HuH-7 (cell line): Measurements from ENCODE around the gene FBXL4.

Source experiments
- DNase-seq: peaks from one replicate; pipeline ENCODE4 v3.0.0; 2011; ENCODE audit warnings: low spot score

The FBXL4 gene

DNA sequence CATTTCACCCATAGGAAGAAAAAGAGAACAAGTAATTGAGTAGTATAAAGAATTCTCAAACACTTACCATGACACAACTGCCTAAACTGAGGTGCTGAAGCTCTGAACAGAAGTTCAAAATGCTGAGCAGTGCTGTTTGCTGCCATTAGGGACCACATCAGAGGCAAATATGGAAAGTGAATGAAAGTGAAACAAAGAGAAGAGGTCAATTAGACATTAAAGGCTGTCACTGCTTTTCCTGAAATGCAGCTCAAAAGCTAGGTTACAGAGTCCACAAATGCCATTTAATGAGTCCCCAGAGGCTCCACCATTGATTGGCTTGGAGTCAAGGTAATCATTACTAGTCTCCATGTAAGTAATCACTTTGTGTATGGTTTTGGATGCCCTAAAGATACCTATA, 67.3 kb downstream of the FBXL4 start:
- DNase-seq, result peak; percentile 6

DNA sequence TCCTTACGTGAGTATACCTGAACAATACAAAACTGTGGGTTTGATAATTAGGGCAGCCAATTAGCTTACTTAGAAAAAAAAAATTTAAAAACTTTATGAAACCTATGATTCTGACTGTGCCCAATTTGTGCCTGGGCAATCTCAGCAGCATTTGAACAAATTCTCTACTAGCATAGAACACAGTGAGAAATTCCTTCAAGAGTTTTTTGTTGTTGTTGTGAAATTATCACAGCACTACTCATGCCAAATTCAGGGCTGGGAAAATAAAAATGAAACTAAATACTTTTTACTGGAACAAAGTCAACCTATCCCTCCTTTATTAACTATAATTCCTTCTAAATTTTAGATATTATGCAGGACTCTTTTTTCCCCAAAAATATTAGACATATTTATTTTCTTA, 70.5 kb downstream of the FBXL4 start:
- no peak for DNase-seq

DNA sequence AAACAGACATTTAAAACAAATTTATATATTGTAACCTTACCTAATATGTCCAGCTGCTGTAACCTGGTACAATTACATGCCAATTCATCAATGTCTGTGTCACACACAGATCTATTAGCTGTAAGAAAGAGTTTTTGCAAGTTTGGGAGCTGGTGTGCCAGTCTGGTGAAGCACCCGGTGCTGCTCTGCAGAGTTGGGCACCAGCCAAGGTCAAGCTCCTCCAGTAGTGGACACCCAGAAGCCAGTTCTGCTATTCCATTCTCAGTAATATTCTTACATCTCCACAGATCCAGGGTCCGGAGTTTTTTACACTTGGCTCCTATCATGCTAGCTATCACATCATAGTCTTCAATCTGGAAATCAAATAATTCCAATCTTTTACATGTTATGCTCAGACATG, 72.4 kb downstream of the FBXL4 start:
- no peak for DNase-seq

DNA sequence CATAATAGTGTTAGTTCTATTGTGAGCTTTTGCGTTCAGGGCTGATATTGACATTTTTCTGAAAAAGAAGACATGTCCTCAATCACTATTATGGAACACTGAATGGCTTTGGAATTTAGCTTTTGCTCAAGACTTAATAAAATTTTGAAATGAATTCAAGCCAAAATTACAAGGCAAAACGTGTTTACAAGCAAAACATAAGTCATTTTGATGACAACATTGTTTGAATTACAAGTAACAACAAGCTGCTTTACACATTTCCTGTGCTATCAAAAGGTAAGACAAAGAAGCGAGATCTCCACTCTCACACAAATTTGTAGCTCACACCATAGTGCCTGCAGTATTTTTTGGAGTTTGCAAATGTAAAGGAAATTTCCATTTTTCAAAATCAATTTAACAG, 75.9 kb downstream of the FBXL4 start:
- no peak for DNase-seq

DNA sequence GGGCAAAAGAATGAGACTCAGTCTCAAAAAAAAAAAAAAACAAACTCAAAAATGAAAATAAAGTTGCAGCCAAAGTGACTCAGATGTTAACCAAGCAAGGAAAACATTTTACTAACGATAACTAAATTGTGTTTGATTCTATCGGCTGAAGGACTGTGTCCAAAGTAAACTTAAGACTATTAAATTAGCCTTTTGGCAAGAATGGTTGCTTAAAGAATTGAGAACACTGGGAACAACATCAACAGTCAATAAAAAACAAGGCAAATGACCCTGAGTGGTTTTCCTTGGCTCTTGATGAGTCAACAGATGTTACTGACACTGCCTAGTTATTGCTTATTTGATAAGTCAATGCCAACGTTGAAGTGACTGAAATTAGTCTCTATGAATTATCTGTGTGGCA, 76.7 kb downstream of the FBXL4 start:
- DNase-seq, result no peak

DNA sequence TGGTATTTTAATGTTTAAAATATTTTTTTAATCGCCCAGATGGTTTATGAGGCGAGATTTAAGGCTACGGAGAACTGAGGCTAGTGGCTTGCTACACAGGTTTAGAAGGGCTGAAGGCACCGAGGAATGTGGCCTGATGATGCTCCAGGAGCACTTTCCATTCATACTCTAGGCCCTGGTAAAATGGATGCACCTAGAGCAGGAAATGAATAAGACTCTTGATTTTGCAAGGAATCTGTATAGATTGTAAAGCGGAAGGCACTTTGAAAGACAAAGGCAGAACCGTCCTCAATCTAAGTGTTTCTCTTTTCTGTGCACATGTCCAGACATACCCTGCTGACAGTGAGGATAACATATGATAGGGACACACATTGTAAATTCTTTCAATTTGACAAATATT, 83.2 kb downstream of the FBXL4 start:
- DNase-seq, result no peak

DNA sequence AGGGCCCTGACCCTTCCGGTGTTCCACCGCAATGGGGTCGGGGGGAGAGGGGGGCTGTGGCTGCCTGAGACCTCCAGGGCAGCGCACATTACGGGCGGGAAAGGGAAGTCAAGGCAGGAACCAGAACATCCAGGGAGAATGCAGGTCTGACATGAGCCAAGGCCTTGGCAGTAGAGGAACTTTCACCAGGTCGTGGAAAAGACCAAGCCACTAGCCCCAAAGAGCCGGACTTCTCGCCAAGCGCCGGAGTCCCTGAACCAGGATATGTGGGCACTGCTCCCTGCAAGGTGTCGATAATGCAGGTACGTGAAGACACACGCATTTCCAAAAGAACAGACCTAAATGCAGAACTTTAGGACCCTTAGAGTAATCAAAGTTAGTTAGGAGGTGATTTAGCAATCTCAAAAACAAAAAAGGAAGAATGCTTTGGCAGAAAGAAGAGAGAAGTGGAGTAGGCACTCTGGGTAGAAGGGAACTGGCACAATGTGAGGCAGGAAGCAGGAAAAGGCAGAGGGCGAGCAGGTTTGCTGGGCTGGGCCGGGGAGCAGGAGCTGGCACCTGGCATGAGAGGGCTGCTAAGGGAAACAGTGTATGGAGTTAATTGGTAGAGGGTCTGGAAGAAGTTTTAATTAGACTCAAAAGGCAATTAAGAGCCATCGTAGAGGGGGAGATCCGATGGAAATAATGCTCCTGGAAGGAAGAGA, 99.1 kb downstream of the FBXL4 start:
- DNase-seq, result no peak

DNA sequence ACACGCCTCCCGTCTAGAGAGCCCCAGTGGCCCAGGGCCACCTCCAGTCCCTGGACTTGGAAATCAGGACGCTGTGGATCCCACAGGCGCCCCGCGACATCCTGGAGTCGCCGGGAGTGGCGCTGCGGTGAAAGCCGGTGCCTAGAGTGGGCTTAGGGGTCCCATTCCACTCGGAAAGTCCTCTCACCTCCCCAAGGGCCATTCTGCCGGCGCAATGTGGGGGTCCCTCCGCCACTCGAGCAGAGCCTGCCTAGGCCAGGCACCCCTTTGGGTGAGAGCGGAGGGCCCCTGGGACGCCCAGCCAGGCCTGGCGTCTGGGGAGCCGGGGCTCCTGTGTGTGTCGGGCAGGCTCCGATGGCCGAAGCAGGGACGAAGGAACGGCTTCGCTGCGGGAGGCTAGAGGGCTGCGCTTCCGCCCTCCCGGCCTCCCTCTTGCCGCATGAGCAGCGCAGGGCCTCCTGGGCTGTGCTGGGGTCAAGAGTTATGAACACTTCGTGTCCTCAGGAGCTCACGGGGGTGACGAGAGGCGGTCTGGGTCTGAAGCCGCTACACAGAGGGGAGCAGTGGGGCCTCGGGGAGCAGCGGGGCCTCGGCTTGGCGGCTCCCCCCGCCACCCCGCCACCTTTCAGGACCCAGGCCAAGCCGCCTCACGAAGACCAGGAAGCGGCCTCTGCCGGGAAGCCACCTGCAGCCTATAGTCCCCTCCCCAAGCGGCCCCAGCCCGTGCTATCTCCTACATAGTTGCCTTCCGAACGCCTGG, 99.8 kb downstream of the FBXL4 start:
- DNase-seq, result no peak

DNA sequence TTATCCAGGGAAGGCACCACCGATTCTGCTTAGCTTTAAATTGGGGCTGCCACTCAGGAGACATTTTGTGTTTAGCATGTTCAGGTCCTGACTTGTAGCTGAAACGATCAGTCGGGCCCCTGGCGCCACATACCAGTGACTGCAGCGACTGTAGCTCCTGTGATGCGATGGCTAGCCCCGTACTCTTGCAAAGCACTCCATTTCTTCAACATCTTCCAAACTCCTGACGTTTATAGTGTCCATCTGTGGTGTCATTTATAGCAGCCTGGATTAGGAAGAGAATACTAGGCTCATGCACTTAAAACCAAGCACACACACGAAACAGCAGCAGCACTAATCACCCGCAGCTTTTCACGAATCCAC, 100.3 kb downstream of the FBXL4 start:
- DNase-seq, result no peak

DNA sequence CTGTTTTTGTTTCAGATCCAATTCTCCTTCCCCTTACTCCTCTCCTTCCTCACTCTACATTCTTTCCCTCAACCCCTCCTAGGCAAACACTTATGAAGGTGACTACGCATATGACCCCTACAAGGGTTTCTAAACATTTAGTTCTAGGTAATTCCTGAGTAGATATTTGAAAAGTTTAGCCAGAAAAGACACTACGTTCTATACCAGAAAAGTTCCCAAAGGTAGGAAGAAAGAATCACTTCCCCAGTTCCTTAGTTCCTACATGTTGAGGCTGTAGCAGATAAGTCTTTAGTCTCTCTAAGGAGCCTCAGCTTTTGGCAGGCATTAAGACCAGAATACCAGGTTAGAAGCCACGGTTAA, 101.7 kb downstream of the FBXL4 start:
- DNase-seq, result no peak

DNA sequence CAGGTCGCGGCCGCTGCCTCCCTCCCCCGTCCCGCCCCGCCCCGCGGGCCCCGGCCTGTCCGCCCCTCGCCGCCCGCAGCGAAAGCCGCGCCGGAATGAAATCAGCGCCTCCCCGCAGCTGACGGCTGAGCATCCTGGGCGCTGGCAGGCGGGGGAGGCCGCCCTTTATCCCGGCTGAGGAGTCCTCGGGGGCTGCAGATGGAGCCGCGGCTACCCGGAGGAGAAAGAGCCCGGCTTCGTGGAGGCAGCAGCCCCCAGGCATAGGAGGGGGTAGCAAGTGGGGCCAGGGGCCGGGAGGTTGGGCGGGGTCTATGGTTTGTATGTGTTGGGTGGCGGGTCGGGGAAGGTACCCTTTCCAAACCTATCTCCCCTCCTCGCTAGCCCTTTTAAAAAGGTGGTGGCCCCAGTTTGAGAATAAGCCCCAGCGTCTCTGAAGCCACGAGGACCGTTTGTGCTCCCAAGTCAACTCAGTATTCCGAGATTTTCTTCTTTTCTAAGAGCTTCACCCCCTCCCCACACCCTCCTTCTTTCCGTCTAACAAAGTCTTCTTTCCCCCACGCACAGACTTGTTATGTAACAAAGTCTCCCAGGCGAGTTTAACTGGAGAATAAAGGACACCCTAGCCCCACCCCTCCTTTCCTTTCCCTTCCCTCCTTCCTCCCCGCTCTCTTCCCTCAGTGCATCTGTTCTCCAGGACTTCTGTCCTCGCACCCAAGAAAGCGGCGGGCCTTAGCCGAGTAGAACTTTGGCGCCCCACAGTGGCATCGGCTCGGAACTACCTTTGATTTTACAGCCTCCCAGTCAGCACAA, 102.3 kb downstream of the FBXL4 start:
- DNase-seq, result peak; percentile 88

DNA sequence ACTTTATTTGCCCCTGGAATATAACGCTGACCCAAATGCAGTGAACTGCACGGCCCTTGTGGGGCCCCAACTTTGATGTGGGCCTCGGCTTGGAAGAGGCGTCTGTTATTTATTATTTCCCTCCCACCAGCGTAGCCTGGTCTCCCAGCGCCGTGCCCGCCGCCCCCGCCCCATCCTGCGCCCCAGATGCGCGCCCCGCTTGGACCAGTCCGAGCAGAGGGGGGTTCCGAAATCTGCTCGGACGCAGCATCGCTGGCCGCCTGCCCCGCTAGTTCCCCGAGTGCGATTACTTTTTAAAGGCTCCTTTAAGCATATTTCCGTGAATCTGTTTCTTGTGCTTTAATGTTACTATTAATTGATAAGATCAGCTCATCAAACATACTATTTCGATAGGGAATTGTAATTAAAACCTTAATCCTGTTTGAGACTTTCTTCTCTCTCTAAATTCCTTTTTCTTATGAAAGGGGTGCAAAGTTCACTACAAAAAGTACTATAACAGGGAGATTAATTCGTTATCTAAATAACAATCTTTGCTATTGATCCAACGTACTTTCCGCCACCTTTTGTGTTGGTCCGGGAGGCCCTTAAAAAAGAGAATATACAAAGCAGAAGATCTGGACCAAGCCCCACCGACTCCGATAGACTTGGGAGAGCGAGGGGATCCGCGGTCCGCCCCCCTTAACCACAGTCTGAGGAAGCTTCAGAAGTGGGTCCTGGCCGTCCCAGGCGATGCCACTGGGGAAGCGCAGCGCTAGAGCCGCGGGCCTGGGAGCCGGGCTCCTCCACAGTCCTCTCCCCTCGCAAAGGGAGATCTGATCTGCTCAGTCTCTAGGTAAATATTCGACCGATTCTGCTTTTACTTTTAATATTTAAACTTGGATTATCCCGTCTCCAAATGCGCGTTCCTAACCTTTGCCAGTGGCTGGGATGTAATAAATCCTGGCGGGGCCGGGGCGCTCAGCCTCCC, 103.2 kb downstream of the FBXL4 start:
- no peak for DNase-seq

DNA sequence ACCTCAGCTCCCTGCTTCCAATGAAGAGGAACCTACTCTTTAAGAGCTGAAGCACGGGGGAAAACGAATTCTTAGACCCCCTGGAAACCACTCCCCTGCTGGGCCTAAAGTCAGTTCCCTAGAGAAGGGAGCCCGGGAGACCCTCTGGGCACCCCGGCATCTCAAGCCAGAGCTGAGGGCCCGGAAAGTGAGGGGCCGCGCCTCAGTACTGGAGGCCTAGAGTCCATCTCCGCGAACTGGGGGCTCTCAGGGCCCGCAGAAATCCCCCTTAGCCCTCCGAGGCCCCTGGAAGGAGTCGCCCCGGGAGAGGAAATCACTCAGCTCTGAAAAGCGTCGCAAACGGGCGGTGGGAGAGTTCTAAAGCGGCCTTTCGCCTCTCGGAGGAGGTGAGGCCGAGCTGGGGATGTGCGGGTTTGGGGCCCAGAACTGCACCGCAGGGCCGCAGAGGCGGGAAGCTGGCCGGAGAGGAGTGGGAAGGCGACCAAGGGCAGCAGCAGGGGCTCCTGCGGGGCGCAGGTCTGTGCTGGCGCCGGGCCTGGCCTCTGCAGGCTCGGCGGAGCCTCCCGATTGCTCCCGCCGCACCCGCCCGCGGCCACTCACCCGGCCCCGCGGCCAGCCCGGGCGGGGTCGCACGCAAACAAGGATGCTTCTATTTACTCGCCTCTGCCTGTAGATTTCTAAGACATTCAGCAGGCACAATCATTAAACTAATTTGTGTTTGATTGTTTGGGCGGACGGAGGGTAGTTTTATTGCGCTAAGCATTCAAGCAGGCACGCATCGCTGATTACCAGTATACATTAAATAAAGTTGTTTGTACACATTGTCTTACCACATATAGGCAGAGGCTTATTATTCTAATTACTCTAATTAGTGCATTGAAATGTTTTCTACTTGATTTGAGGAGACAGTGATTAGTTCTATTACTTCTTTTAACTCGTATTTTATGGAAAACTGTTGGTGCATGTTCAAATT, 104.2 kb downstream of the FBXL4 start:
- no peak for DNase-seq

DNA sequence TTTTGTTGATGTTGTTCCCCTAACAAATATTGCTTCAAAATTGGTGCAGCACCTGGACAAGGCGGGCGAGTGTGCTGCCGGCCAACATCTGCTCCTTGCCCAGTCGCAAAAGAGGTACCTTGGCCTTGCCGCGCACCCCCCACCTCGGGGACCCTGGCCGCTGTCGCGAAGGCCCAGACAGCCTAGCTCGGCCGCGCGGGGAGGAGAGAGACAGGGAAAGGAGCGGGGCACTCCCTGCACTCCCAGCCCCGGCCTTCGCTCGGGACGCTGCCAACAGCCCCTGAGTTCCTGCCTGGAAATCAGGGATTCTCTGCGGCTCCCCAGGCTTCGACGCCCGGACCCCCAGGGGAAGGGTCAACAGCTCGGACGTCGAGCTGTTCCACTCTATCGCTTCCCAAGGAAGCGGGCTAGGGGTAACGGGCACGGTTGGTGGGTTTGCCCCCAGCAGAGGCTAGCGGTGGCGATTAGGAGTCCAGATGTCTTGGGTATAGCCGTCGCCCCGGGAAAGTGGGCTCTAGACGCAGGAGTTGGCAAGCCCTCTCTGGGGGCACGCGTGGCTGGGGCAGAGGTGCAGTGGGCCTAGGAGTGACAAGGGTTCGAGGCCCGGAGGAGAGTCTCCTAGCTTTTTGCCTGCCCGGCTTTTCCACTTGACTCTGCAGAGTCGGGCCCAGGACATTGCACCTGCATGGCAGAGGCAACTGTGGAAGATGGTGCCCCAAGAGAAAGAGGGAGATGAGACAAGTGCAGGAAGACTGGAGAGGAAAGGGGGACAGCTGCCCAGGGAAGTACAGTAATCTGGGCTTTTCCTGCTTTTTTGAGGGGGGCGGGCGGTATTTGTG, 105.2 kb downstream of the FBXL4 start:
- DNase-seq, result no peak

DNA sequence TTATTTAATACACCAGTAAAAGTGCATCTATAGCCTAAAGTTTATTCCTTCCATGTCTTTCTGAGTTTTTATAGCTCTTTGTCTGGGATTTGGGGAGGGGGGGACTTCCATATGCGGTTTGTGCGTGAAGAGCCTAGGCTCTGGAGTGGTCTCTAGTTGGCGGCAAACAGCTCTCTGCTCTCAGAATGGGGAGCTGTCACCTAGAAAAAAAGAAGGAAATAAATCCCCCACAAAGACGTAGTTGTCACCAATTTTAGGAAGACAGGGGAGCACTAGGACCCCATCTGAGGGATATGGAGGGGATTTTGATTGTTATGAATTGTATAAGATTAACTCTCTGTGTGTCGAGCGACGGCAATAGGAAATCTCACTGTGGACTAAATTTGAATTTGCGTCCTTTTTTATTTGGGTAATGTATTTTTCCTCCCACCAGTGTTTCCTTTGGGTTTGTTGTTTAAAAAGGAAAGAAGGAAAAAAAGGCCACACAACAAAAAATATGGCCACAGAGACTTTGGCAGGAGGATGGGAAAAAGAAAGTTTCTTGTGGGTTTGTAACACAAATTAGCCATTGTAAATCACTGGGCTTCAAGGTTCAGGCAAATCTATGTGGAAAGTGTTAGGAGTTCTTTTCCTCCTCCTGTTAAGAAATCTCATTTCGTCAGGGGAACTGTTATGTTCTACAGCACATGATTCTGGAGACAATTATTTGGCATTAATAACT, 106.0 kb downstream of the FBXL4 start:
- no peak for DNase-seq

DNA sequence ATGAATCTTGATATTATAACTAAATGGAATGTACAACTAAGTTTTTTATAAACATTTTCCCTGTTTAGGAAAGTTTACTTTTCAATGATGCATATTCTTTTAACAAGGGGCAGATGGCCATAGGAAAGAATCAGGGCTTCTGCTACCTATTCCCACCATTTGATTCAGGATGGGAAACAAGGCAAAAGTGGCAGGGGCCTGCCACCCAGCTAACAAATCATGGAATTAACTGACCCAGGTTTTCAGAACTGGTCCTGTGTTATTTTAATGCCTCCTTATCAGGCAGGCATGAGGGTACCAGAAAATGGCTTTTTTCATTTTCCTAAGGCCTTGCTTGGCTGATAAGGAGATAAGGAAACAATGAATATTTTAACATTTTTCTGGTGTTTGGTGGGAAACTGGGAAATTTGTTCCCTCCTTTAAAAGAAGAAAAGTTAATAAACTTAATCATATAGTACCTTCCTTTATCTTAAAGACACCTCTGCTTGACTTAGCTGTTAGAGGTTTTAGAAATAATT, 106.7 kb downstream of the FBXL4 start:
- DNase-seq, result no peak

DNA sequence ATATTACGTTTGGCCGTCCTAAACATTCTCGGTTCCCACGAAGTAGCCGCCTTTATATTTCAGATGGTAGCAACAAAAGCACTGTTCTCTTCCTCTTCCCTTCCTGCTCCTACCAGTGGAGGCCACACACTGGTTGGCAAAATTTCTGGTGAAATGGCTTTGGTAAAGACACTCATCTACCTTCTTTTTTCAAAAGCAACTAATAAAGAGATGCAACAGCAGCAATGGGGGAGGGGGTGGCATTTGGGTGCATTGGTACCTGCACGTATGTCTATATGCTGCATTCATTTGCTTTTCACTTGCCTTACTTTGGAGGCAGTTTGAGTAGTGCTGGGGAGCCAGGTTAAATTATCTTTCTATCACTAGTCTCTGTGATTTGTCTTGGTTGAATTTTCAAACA, 107.4 kb downstream of the FBXL4 start:
- no peak for DNase-seq

DNA sequence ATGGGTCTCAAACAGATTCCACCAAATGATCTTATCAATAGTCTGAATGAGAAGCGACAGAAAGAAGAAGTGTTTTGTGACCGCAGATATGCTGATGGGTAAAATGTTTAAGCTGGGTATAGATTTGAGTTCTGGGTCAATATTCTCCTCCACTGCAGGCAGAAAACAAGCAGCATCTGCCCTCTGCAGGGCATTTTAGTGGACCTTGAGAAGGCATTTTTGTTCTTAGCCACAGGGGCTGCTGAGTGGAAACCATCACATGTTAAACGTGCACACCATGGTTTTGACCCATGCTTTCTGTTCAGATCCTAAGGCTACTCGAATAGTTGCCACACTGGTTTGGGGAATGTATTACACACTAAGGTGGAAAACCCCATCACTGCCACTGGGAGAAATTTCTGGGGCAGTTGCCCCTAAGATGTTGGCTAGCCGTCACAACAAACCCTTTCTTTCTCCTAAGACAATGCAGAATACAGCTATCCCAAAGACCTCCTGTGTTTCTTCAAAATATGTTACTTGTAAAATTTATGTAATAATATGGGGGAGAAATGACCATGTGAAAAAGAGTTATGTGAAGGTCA, 107.9 kb downstream of the FBXL4 start:
- no peak for DNase-seq

DNA sequence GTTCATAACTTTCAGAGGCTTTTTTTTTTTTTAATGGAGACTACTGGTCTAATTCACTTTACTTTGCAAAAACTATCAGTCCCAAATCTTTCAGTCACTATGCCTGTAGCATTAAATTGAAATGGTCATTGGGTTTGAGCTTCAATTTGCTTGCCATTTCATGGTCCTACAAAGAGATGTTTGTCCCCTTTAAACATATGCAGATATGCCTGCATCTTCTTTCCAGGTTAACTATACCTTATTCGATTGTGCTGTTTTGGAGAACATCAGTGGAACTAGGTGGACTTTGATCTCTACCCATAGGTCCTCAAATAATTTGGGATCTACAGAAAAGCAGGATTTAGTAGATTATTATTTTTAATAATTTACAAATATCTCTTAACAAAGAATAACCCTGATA, 108.8 kb downstream of the FBXL4 start:
- DNase-seq, result no peak
